Esophagus muscularis mucosa (tissue), 4 donors: ENCODE measurements around the gene OR5AR1.

Experiments
- CTCF ChIP-seq, 3 experiments: fragments of 200-600 bp in 2 of 3; fragments of 450-650 bp in 1 of 3; sonication (generic) in 2 of 3; IDR thresholded peaks; one replicate each; pipeline ENCODE4 v1.5.1; 2017 to 2019; ENCODE audit warnings: antibody characterized with exemption in 3 of 3, mild to moderate bottlenecking in 2 of 3, moderate library complexity in 1 of 3
- EP300 ChIP-seq: sonication (generic); formaldehyde crosslinking; IDR thresholded peaks from one replicate; pipeline ENCODE4 v1.6.1; 2017; ENCODE audit warnings: antibody characterized with exemption
- POLR2A ChIP-seq: fragments of 450-650 bp; IDR thresholded peaks from one replicate; pipeline ENCODE4 v1.6.1; 2017; ENCODE audit warnings: antibody characterized with exemption, moderate library complexity, mild to moderate bottlenecking, low read depth
- POLR2AphosphoS5 ChIP-seq, 2 donors: sonication (generic); formaldehyde crosslinking; IDR thresholded peaks; one replicate each; pipeline ENCODE4 v1.6.1; 2017; ENCODE audit warnings: antibody characterized with exemption in 2 of 2

GRCh38 chr11:56624661-56625110, 38.8 kb upstream of the OR5AR1 start:
- TF ChIP-seq CTCF (IDR thresholded peaks at IDR 0.05) (peak in 1 of 3 experiments; percentile 40), POLR2AphosphoS5 (IDR thresholded peaks at IDR 0.05) (no peak), POLR2A (no peak), EP300 (no peak)
